ENCODE data around the gene MICAL2.

The MICAL2 gene

DNA sequence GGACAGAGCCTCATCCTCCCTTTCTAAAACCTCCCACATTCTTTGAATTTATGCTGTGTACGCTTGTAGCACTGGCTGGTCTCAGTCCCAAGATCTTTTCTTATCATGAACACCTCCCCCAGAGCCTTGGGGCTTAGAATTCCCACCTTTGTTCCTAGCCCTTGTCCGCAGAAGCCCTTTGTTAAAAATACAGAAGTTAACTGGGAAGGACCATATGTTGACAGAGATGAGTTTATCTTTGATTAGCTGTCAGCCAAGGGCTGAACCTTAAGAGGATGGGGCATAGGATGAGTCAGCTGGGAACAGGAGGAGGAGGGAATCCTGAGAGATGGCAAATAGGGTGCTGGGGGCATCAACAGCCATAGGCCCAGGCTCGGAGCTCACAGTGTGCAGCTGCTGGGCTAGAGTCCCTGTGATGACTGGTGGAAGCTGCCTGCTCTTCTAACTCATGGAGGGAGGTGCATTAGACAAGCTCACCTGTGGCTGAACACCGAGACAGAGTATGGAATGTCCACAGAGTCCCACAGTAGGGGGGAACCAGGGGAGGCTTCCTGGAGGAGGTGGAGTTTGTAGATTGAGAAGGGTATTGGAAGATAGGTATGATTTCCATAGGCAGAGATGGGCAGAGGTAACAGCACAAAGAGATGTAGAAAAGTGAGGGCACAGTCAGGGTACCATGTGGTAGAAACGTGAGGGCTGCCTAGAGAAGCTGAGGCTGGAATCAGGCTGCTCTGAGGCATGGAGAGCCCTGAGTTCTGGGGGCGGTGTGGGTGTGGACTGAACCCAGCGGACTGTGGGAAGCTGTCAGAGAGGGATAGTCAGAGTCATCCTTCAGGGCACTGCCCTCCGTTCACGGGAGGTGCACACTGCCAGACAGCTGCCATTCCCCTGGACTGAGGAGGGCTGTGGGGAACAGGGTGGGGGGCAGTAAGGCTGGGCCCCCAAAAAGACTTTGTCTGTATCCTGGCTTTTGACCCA is 9.9 kb downstream of the MICAL2 start:
- DNase-seq = no peak

GRCh38 chr11:12121011-12121410 is 10.6 kb downstream of the MICAL2 start:
- no peak for DNase-seq

DNA sequence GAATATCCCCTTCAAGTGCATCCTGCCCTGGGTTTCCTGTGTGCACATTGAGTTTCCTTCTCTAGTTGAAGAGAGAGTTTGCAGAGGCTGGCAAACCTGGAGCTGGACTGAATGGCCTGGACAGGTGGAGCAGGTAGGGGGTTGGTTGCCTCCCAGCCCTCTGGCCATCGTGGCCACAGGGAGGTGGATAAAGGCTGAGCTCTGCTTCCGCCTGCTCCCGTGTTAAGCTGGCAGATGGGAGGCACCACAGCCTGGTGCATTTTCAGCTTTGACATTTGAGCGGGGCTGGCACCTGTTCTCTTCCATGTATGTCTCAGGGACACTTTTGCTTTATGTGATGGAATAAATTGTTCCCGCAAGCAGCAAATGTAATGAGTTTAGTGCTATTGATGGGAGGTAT is 11.1 kb downstream of the MICAL2 start:
- DNase-seq = no peak

DNA sequence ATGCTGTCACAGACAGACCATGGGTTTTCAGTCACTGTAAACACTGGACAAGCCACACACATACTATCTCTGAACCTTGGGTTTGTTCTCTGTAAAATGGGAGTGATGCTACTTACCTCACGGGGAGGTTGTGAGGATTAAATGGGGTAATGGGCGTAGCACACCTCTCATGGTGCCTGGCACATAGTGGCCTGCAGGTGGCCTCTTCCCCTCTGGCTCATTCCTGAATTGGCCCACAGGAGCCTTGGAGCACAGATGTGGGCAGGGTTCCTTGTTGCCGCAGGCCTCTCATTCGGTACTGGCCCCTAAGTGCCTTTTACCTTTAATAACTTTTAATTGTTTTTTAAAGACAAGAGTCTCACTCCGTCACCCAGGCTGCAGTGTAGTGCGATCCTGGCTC is 11.7 kb downstream of the MICAL2 start:
- DNase-seq = no peak

- DNase-seq = peak; percentile 82
These were observed 12.9 kb downstream of the MICAL2 start for GRCh38 chr11:12123273-12123672.

GRCh38 chr11:12123799-12124198 is 13.4 kb downstream of the MICAL2 start:
- peak; percentile 51 for DNase-seq

DNA sequence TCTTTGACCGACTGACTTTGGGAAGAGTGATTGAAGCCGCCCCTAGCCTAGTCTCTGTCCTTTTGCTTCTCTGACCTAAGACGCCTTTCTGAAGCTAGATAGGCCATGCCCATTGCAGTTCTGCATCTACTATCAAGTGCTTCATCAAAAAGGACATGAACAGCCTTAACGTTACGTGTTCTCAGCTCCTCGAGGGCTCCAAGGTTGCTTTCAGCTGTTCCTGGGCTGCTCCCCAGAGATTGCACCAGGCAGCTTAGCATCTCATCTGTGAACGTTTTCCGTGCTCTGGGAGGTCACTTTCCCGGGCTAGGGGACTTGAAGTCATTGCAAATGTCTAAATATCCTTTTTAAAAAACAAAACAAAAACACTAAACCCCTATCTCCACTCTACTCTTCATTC is 13.9 kb downstream of the MICAL2 start:
- no peak for DNase-seq

DNA sequence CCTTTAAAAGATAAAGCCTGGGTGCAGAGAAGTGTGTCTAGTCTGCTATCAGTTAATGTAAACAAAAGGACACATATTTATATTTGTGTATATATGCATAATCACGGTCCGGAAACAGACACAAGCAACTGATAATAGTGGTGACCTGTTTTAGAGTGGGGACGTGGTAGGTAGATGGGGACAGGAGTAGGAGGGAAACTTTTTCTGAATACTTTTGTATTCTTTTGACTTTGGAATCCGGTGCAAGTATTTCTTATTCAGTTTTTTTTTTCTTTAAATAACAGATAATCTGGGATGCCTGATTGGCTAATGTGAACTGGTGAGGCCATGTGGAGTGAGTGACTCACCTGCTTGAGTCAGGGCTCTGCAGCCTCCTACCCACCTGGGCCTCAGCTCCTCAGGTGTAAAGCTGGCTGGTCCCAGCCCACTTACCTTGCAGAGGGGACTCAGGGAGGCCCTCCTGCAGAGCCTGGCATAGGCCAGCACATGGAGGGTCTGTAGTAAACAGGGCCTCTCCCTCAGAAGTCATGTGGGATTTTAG is 15.3 kb downstream of the MICAL2 start:
- DNase-seq = peak; percentile 28

GRCh38 chr11:12126344-12127019 is 16.1 kb downstream of the MICAL2 start:
- DNase-seq = peak; percentile 87

- no peak for DNase-seq
These were observed 17.0 kb downstream of the MICAL2 start for GRCh38 chr11:12127206-12127898.

- no peak for DNase-seq
These were observed 17.9 kb downstream of the MICAL2 start for GRCh38 chr11:12128301-12128751.

GRCh38 chr11:12129227-12129626 is 18.8 kb downstream of the MICAL2 start:
- DNase-seq = no peak

DNA sequence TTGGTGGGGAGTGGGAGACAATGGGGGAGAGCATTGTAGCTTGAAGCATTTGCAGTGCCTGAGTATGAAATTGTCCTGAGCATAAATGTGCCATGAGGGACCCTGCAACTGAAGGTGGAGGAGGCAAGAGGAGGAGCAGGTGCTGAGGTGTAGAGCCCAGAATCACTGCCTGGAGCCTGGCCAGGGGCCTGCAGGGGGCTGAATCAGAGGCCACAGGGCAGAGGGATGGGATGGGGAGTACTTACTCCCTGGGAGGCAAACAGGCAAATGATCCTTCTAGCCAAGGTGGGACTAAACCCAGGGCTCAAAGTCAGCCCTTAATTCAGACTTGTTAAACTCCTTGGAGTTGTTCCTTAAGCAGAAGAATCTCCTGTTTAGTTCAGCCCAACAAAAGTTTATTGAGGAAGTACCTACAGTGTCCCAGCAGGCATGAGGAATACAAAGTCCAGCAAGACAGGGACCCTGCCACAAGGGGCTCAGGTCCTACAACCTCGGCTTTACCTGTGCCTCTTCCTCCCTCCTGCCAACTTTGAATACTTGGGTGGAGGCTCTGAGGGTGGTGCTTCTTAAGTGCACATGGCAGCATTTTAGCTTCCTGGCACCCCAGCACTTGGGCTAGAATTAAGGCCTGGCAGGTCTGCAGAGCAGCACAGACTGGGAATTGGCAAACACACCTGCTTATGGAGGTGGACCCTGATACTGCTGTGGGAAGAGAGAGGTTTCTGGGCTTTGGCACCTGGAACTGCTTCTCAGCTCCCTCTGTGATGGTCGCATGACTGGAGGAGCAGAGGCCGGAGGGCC is 20.0 kb downstream of the MICAL2 start:
- DNase-seq = no peak

DNA sequence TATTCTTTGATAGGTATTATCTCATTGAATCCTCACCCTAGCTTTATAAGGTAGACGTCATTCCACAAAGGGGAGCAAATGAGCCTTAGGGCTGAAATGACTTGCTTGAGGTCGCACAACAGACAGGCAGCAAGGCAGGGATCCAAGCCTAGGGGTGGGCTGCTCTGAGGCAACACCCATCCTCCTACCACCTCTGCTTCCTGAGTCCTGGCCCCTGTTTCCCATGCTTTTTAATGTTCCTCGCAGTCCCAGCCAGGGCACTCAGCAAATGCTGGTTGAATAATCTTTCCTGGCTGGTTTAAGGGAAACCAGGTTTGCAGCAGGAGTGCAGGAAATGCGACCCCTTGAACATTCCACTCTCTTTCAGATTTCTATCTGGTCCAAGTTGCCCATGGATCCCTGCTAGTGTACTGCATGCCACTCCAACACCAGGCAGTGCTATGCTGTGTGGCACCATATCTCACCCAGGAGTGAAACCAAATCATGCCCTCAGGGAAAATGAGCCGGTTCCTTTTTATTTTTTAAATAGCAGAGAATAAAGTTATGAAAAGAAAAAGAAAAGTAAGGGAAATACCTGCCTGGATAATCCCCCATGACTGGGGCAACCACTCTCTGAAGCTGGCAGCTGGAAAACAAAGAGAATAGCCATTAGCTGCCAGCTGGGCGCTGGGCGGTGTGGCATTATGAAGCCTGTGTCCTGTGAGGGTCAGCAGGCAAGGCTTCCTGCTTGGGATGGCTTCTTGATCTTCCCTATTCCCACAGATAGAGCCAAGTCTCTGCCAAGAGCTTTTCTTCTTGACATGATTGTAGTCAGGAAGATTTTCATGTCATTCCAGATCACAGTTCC is 21.8 kb downstream of the MICAL2 start:
- DNase-seq = no peak

GRCh38 chr11:12132790-12133145 is 22.4 kb downstream of the MICAL2 start:
- no peak for DNase-seq

GRCh38 chr11:12133547-12134235 is 23.3 kb downstream of the MICAL2 start:
- no peak for DNase-seq

DNA sequence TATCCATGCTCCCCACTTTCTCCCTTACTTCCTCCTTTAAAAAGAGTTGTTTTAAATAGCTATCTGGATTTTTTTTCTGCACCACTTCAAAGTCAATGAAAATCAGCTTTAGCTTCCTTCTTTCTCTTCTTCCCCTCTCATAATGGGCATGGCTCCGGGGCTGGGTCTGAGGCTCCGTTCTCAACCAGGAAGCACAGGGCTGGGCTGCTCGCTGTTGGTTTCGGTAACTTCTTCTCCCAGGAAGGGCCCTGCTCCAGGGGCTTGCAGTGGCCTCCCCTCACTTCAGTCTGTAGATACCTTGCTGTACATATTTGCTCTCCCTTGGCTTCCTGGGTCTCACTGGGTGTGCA is 23.8 kb downstream of the MICAL2 start:
- no peak for DNase-seq

DNA sequence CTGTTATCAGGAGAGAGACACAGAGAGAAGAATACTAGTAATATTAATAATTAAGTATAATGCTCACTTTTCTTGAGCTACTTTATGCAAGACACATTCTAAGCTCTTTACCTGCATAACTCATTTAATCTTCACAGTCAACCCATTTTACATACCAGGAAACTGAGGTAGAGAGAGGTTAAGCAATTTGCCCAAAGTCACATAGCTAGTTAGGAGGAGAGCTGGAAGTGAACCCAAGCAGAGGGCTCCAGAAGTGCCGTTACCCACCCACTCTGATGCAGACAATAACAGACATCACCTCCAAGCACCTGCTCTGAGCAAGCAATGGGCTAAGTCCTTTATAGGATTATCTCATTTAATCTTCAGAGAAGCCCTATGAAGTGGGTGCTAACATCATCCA is 24.8 kb downstream of the MICAL2 start:
- no peak for DNase-seq

DNA sequence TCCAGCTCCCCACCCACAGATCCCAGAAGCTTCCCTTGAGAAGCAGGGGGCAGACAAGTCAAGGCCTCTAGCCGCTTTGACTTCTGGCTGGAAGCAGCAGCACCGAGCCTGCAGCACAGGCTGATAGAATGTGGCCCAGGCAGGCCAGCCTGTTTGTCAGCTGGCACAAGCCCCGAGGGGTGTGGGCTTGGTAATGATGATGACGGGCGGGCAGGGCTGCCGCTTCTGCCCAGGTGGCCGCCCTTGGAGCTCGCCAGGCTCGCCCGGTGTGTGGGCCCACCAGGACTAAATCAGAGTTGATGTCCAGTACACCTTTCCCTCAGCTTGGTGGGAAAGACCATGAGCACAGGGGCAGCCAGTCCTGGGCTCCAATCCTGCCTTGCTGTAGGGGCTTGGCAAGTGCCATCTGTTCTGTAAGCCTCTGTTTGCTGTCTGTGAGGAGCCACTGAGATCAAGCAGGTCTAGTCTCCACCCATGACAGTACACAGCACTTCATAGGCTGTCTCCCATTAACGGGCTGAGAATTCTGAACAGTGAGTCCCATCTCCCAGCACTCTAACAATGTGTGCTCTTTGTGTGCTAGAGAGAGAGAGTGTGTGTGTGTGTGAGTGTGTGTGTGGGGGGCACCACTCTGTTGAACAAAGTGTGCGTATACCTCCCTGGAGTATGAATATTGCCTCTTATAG is 26.8 kb downstream of the MICAL2 start:
- DNase-seq = no peak
